HepG2 (cell line): ENCODE data around the gene DRC7. TPM values are rescaled to one million over a fixed set of nuclear protein-coding genes. Genes with fewer than 3 reads are reported as not detected.

Experiments used
- ATF7-NPFF ChIP-seq: sonication (generic); formaldehyde crosslinking; IDR thresholded peaks from 2 replicates; pipeline ENCODE4 v1.8.1; 2023; ENCODE audit warnings: mild to moderate bottlenecking, low read depth, missing genetic modification reagents, moderate library complexity
- BCL6 ChIP-seq: IDR thresholded peaks from 2 replicates; pipeline ENCODE4 v1.6.1; 2016; ENCODE audit warnings: missing genetic modification reagents, missing compliant biosample characterization
- ETS1 ChIP-seq: sonication (generic); formaldehyde crosslinking; IDR thresholded peaks from 2 replicates; pipeline ENCODE4 v1.4.0; 2020; ENCODE audit warnings: missing genetic modification reagents
- MED1 ChIP-seq: sonication (generic); formaldehyde crosslinking; IDR thresholded peaks from 2 replicates; pipeline ENCODE4 v1.4.0; 2020; ENCODE audit warnings: missing genetic modification reagents
- MEF2D ChIP-seq: sonication (generic); formaldehyde crosslinking; IDR thresholded peaks from 2 replicates; pipeline ENCODE4 v1.5.1; 2020; ENCODE audit warnings: mild to moderate bottlenecking, missing genetic modification reagents
- MLLT10 ChIP-seq: sonication (generic); formaldehyde crosslinking; IDR thresholded peaks from 2 replicates; pipeline ENCODE4 v1.4.0; 2020; ENCODE audit warnings: missing genetic modification reagents
- MYPOP ChIP-seq: sonication (generic); formaldehyde crosslinking; IDR thresholded peaks from 2 replicates; pipeline ENCODE4 v1.8.1; 2023; ENCODE audit warnings: mild to moderate bottlenecking, moderate library complexity, missing genetic modification reagents
- NAIF1 ChIP-seq: sonication (generic); formaldehyde crosslinking; IDR thresholded peaks from 2 replicates; pipeline ENCODE4 v1.5.0; 2020; ENCODE audit warnings: mild to moderate bottlenecking, missing genetic modification reagents, borderline replicate concordance
- NCOR1 ChIP-seq: fragments of 200-600 bp; sonication (generic); IDR thresholded peaks from 2 replicates; pipeline ENCODE4 v1.7.0; 2017; ENCODE audit warnings: antibody characterized with exemption, low read length, borderline replicate concordance
- NFATC3 ChIP-seq: sonication (generic); formaldehyde crosslinking; IDR thresholded peaks from 2 replicates; pipeline ENCODE4 v1.5.1; 2020; ENCODE audit warnings: mild to moderate bottlenecking, missing genetic modification reagents
- POLR2AphosphoS2 ChIP-seq: IDR thresholded peaks from 2 replicates; pipeline ENCODE4 v1.6.1; 2011; ENCODE audit warnings: low read depth, low read length, improper control_type of control experiment
- SAFB2 ChIP-seq: sonication (generic); formaldehyde crosslinking; IDR thresholded peaks from 2 replicates; pipeline ENCODE4 v1.5.1; 2020; ENCODE audit warnings: missing genetic modification reagents, low read depth, mild to moderate bottlenecking, borderline replicate concordance
- TEF ChIP-seq: sonication (generic); formaldehyde crosslinking; IDR thresholded peaks from 2 replicates; pipeline ENCODE4 v1.5.0; 2020; ENCODE audit warnings: missing genetic modification reagents
- ZBTB25 ChIP-seq: IDR thresholded peaks from 2 replicates; pipeline ENCODE4 v1.6.1; 2018; ENCODE audit warnings: missing genetic modification reagents
- ZBTB38 ChIP-seq: sonication (generic); formaldehyde crosslinking; IDR thresholded peaks from 2 replicates; pipeline ENCODE4 v1.5.1; 2020; ENCODE audit warnings: mild to moderate bottlenecking, missing genetic modification reagents
- ZFP41 ChIP-seq: sonication (generic); formaldehyde crosslinking; IDR thresholded peaks from 2 replicates; pipeline ENCODE4 v1.4.0; 2020; ENCODE audit warnings: mild to moderate bottlenecking, missing genetic modification reagents, borderline replicate concordance
- ZNF121 ChIP-seq: sonication (generic); formaldehyde crosslinking; IDR thresholded peaks from 2 replicates; pipeline ENCODE4 v1.5.0; 2020; ENCODE audit warnings: mild to moderate bottlenecking, missing genetic modification reagents
- ZNF205 ChIP-seq: IDR thresholded peaks from 2 replicates; pipeline ENCODE4 v1.6.1; 2018; ENCODE audit warnings: missing biosample characterization, missing genetic modification reagents
- ZNF264 ChIP-seq: sonication (generic); formaldehyde crosslinking; IDR thresholded peaks from 2 replicates; pipeline ENCODE4 v1.4.0; 2020; ENCODE audit warnings: missing genetic modification reagents
- ZNF296 ChIP-seq: sonication (generic); formaldehyde crosslinking; conservative IDR thresholded peaks from 2 replicates; pipeline ENCODE4 v1.5.0; 2020; ENCODE audit warnings: mild to moderate bottlenecking, missing genetic modification reagents
- ZNF484 ChIP-seq: sonication (generic); formaldehyde crosslinking; IDR thresholded peaks from 2 replicates; pipeline ENCODE4 v1.5.1; 2020; ENCODE audit warnings: mild to moderate bottlenecking, low read depth, missing genetic modification reagents, borderline replicate concordance
- ZNF580 ChIP-seq: IDR thresholded peaks from 2 replicates; pipeline ENCODE4 v1.6.1; 2016; ENCODE audit warnings: low read depth, borderline replicate concordance
- ZNF770 ChIP-seq: sonication (generic); formaldehyde crosslinking; IDR thresholded peaks from 2 replicates; pipeline ENCODE4 v1.5.0; 2020; ENCODE audit warnings: mild to moderate bottlenecking, missing genetic modification reagents
- polyA plus RNA-seq, 8 experiments: library from polyadenylated mRNA; depleted of rRNA in 3 of 8; stranded (reverse) in 7 of 8; unstranded in 1 of 8; fragments of >200 nt; fragmentation: Illumina TruSeq in 4 of 8; extraction: Trizol in 4 of 8; gene quantifications; 2 replicates each; pipeline versions ENCODE4 v1.2.1 to v1.2.3, GENCODE V29; 2011 to 2016; ENCODE audit warnings: low read depth in 4 of 8, missing spikeins in 1 of 8, mixed read lengths in 1 of 8; ENCODE audit not compliant: insufficient read depth in 1 of 8
- total RNA-seq, 5 experiments: library from RNA; depleted of rRNA; stranded (reverse); fragments of >200 nt; fragmentation: Illumina TruSeq; extraction: Trizol; gene quantifications; 2 replicates each; pipeline ENCODE4 v1.2.3, GENCODE V29; 2016; ENCODE audit warnings: low read depth in 1 of 5

DRC7 gene
- total and polyA plus RNA-seq, 2 of the 13 experiments (the other 11 are each of a cell fraction or from before 2014, with no cell fraction given), result 2.7 to 3.4 TPM

GRCh38 chr16:57704011-57704904 lies 9.7 kb downstream of the DRC7 start (continued):
- TF ChIP-seq MYPOP, result no peak
- TF ChIP-seq ATF7-NPFF (CRISPR knock-in tag), result no peak; the same call in 1 of the 2 replicates
- TF ChIP-seq ZNF484, result no peak
- TF ChIP-seq BCL6 (CRISPR knock-in tag), result peak; percentile 37; the same call in 1 of the 2 replicates
- TF ChIP-seq MED1 (CRISPR knock-in tag), result peak; percentile 76
- 0 out of 2 replicates have a peak, but pooled peaks have one; percentile 20 for TF ChIP-seq ZNF121 (CRISPR knock-in tag)
- no peak; the same call in 1 of the 2 replicates for TF ChIP-seq ZFP41 (CRISPR knock-in tag)
- no peak for TF ChIP-seq ETS1 (CRISPR knock-in tag)
- no peak for TF ChIP-seq TEF (CRISPR knock-in tag)
- TF ChIP-seq NCOR1, result peak; percentile 83; the same call in 1 of the 2 replicates
- TF ChIP-seq ZNF264 (CRISPR knock-in tag), result no peak; the same call in 1 of the 2 replicates
- TF ChIP-seq ZNF770 (CRISPR knock-in tag), result no peak; the same call in 1 of the 2 replicates
- 0 out of 2 replicates have a peak, but pooled peaks have one; percentile 16 for TF ChIP-seq ZNF580 (CRISPR knock-in tag)
- TF ChIP-seq NAIF1 (CRISPR knock-in tag), result peak; percentile 46; the same call in 1 of the 2 replicates
- TF ChIP-seq MLLT10 (CRISPR knock-in tag), result no peak
- no peak for TF ChIP-seq POLR2AphosphoS2
- no peak for TF ChIP-seq SAFB2 (CRISPR knock-in tag)
- TF ChIP-seq NFATC3, result no peak
- no peak for TF ChIP-seq ZBTB38 (CRISPR knock-in tag)
- TF ChIP-seq ZBTB25 (CRISPR knock-in tag), result peak; percentile 65; the same call in 1 of the 2 replicates
- TF ChIP-seq ZNF205 (CRISPR knock-in tag), result no peak
- no peak; the same call in 1 of the 2 replicates for TF ChIP-seq MEF2D
- TF ChIP-seq ZNF296 (CRISPR knock-in tag), result no peak
